Superior temporal gyrus (tissue), 1 donor: ENCODE results near the gene SKP1.

Experiments
- DNase-seq: peaks from one replicate; pipeline ENCODE4 v3.0.0-alpha.2; 2016; ENCODE audit errors: extremely low spot score

Gene SKP1

GRCh38 chr5:134113902-134114875 is 62.6 kb downstream of the SKP1 start, which contains the start of gene TCF7:
Gene TCF7 (plus strand): TSS chr5:134114681. CDS start chr5:134114907, 226 bp downstream.
- peak; percentile 55 for DNase-seq

GRCh38 chr5:134113363-134113889 is 63.3 kb downstream of the SKP1 start:
- DNase-seq = no peak

DNA sequence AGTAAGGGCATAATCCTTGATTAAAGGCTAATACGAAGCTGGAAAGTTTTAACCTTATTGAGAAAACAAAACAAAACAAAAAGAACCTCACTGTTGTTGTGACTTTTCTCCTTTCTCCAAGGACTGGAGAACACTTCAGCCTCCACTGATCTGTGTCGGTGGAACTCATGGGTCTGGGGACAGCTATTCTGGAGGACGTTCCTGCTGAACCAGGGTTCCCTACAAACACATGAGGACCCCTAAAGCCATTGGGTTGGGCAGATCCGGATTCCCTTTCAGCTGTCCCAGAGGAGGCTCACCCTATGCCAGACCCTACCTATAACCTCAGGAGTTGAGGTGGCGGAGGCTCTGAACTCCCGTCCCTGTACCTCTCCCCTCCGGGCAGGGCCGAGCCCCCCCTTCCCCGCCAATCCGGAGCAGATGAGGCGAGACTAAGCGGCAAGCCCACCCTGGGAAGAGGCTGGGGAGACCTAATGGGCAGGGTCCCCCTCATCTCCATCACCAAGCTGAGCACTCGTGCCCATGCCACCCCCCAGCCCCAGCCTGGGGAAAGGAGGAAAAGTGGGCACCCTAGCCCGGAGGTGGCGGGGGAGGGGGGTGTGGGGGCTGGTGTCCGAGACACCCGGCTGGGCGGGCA is 63.9 kb downstream of the SKP1 start:
- no peak for DNase-seq

GRCh38 chr5:134111741-134112647 is 64.8 kb downstream of the SKP1 start:
- DNase-seq = no peak

DNA sequence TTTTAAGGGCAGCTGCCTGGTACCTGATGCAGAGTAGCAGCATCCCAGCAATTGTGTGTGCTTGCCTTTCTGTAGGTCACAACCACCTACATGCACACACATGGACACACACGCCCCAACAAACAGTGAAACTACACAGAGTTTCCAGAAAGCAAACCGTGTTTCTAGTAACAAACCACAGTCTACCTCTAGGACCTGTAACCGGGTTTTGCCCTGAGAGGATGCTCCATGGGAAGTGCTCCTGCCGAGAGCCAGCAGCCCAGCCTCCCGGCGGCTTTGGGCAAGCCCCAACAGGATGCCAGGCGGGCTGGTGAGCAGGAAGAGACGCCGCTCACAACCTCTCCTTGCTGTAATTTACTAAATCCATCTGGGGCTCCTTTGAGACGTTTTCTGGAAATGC is 66.4 kb downstream of the SKP1 start:
- no peak for DNase-seq

- DNase-seq = no peak
Measured at GRCh38 chr5:134107779-134108178, 69.0 kb downstream of the SKP1 start.

GRCh38 chr5:134106991-134107701 is 69.6 kb downstream of the SKP1 start:
- no peak for DNase-seq

GRCh38 chr5:134103998-134104654 is 72.6 kb downstream of the SKP1 start:
- no peak for DNase-seq

- DNase-seq = no peak
Measured at GRCh38 chr5:134103397-134103796, 73.4 kb downstream of the SKP1 start.

- peak; percentile 62 for DNase-seq
Measured at GRCh38 chr5:134101686-134102439, 74.9 kb downstream of the SKP1 start.

DNA sequence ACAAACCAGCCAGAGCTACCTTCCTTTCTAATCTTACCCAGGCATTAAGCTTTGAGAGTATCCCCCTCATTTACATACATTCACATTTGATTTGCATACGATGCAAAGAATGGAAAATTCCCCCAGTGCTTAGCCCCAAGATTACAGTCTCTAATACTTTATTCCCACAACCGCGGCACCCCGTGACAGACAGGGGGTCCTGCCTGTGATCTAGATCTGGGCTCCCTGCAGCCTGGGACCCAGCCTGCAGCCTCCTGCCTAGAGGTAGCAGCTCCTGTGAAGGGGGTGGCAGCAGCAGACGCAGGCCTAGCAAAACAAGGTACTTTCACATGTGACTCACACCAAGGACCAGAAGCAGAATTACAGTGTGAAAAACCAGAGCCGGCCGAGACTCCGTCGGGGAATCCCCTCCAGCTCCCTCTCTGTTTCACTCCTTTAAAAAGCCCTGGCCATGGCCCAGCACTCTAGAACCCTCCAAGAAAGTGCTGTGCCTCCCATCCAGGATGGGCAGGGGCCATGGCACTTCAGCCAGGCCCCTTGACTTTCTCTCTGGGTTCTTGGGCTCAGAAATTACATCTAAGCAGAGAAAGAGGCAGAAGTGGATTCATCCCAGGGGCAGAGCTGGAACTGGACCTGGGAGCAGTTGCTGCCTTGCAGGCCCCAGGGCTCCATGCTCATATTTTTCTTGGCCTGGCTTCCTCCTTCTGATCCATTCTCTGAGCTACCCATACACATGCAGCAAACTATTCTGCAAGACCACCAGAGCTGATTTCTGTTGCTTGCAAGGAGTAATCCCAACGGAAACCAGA is 76.3 kb downstream of the SKP1 start:
- no peak for DNase-seq

DNA sequence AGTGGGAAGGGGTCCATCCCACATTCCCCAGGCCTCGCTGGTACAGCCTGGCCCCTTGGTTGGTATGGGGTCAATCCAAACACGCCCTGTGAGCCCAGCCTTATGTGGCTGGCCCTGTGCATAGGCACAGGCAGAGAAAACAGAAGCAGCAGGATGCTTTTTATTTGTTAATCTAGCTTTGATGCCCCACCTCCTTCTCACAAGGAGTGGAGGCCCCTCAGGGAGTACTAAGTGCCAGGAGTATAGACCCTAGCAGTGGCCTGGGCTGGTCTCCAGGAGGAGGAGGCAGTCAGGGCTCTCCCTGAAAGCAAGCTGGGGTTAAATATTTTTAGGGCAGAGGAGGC is 76.8 kb downstream of the SKP1 start:
- no peak for DNase-seq

DNA sequence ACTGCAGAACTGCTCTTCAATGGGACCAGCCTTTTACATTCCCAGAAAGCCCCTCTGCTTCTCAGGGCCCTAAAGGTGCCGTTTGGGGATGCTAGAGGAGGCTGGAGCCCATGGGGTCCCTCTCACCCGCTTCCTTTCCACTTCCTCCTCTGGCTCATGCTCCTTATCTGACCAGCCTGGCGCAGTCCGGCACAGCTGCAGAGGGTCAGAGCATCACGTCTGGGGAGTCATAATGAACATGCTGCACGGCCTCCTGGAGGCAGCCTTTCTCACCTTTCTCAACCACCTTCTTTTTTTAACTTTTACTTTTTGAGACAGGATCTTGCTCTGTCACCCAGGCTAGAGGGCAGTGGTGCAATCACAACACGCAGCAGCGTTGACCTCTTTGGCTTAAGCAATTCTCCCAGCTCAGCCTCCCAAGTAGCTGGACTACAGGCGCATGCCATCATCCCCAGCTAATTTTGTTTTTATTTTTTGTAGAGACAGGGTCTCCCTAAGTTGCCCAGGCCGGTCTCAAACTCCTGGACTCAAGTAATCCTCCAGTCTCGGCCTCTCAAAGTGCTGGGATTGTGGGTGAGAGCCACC is 77.4 kb downstream of the SKP1 start:
- DNase-seq = no peak
